Trophoblast cell (in vitro differentiated cells and primary cell): ENCODE measurements around the gene NLE1.

Experiments
- DNase-seq, 2 donors: peaks; one replicate each; pipeline ENCODE4 v3.0.0-alpha.2; 2016
- H2AFZ ChIP-seq: 2 replicates; pipeline ENCODE4 v1.6.1; 2013; ENCODE audit warnings: low read length, moderate library complexity, mild to moderate bottlenecking; ENCODE audit not compliant: insufficient read depth, poor library complexity
- H2AK5ac ChIP-seq: 2 replicates; pipeline ENCODE4 v1.6.1; 2013; ENCODE audit warnings: mild to moderate bottlenecking, low read length
- H2BK120ac ChIP-seq: 2 replicates; pipeline ENCODE4 v1.6.1; 2013; ENCODE audit warnings: low read length, mild to moderate bottlenecking, moderate library complexity; ENCODE audit not compliant: insufficient read depth, poor library complexity
- H2BK12ac ChIP-seq: 2 replicates; pipeline ENCODE4 v1.6.1; 2013; ENCODE audit warnings: mild to moderate bottlenecking, low read length, moderate library complexity
- H2BK5ac ChIP-seq: 2 replicates; pipeline ENCODE4 v1.6.1; 2013; ENCODE audit warnings: low read length, low read depth, moderate library complexity, mild to moderate bottlenecking; ENCODE audit not compliant: poor library complexity
- H3K14ac ChIP-seq: 2 replicates; pipeline ENCODE4 v1.6.1; 2013; ENCODE audit warnings: mild to moderate bottlenecking, low read length
- H3K18ac ChIP-seq: 2 replicates; pipeline ENCODE4 v1.6.1; 2013; ENCODE audit warnings: mild to moderate bottlenecking, low read length
- H3K23ac ChIP-seq: 2 replicates; pipeline ENCODE4 v1.6.1; 2013; ENCODE audit warnings: low read length
- H3K27ac ChIP-seq: 2 replicates; pipeline ENCODE4 v1.5.1; 2013; ENCODE audit warnings: low read depth, mild to moderate bottlenecking, inconsistent platforms, low read length, moderate library complexity
- H3K27me3 ChIP-seq: 2 replicates; pipeline ENCODE4 v1.6.1; 2013; ENCODE audit warnings: inconsistent platforms, mild to moderate bottlenecking, low read length, moderate library complexity; ENCODE audit not compliant: insufficient read depth
- H3K36me3 ChIP-seq, 2 experiments: 1 replicate in 1 of 2; 2 replicates in 1 of 2; pipeline ENCODE4 v1.6.1; 2013; ENCODE audit warnings: low read length in 2 of 2, mild to moderate bottlenecking in 2 of 2, moderate library complexity in 1 of 2; ENCODE audit not compliant: insufficient read depth in 2 of 2, control insufficient read depth in 1 of 2
- H3K4ac ChIP-seq: 2 replicates; pipeline ENCODE4 v1.6.1; 2013; ENCODE audit warnings: low read depth, mild to moderate bottlenecking, low read length, moderate library complexity
- H3K4me1 ChIP-seq, 2 experiments: 1 replicate in 1 of 2; 2 replicates in 1 of 2; pipeline ENCODE4 v1.6.1; 2013; ENCODE audit warnings: low read length in 2 of 2, mild to moderate bottlenecking in 2 of 2, moderate library complexity in 1 of 2; ENCODE audit not compliant: insufficient read depth in 2 of 2, control insufficient read depth in 1 of 2
- H3K4me2 ChIP-seq: 2 replicates; pipeline ENCODE4 v1.6.1; 2013; ENCODE audit warnings: inconsistent platforms, mild to moderate bottlenecking, low read length, moderate library complexity
- H3K4me3 ChIP-seq: 2 replicates; pipeline ENCODE4 v1.5.1; 2013; ENCODE audit warnings: mild to moderate bottlenecking, low read depth, low read length, inconsistent platforms
- H3K79me1 ChIP-seq: one replicate; pipeline ENCODE4 v1.6.1; 2013; ENCODE audit warnings: low read length
- H3K79me2 ChIP-seq: 2 replicates; pipeline ENCODE4 v1.6.1; 2013; ENCODE audit warnings: low read length, mild to moderate bottlenecking; ENCODE audit not compliant: control insufficient read depth, insufficient read depth, poor library complexity
- H3K9ac ChIP-seq: 2 replicates; pipeline ENCODE4 v1.6.1; 2013; ENCODE audit warnings: mild to moderate bottlenecking, low read length
- H3K9me3 ChIP-seq: 2 replicates; pipeline ENCODE4 v1.6.1; 2013; ENCODE audit warnings: low read depth, mild to moderate bottlenecking, control low read depth, inconsistent platforms, low read length; ENCODE audit not compliant: insufficient read depth
- H4K12ac ChIP-seq: 2 replicates; pipeline ENCODE4 v1.6.1; 2013; ENCODE audit warnings: low read depth, mild to moderate bottlenecking, low read length, moderate library complexity
- H4K8ac ChIP-seq: 2 replicates; pipeline ENCODE4 v1.6.1; 2013; ENCODE audit warnings: low read depth, mild to moderate bottlenecking, low read length, moderate library complexity
- H4K91ac ChIP-seq: one replicate; pipeline ENCODE4 v1.6.1; 2013; ENCODE audit warnings: low read depth, mild to moderate bottlenecking, low read length, moderate library complexity
- WGBS: extraction: QIAGEN DNeasy Blood & Tissue Kit; methylation state at CpG from one replicate; pipeline ENCODE4 v1.1.7; 2013; ENCODE audit warnings: missing lambda C conversion rate; ENCODE audit not compliant: insufficient read length, insufficient coverage; ENCODE audit errors: extremely low coverage; 5-methylcytosine and 5-hydroxymethylcytosine counted together

NLE1 gene

GRCh38 chr17:35129973-35130351, 12.1 kb downstream of the NLE1 start:
- no peak overlapping the region for H3K9ac ChIP-seq
- H3K79me1 ChIP-seq = no peaks in the 10 kb centered on the region
- H3K14ac ChIP-seq = no peak overlapping the region
- H2BK120ac ChIP-seq = no peak overlapping the region
- H4K91ac ChIP-seq = no peak overlapping the region
- H3K4me1 ChIP-seq = no peaks in the 10 kb centered on the region
- H3K27me3 ChIP-seq = no peaks in the 10 kb centered on the region
- no peak overlapping the region for H2AK5ac ChIP-seq
- H3K9me3 ChIP-seq = no peaks in the 10 kb centered on the region
- no peak overlapping the region for H3K4me3 ChIP-seq
- DNase-seq = no peak
- no peak overlapping the region for H2AFZ ChIP-seq
- no CpG with 5 or more reads among the region's 5 CpGs for WGBS
- no peak overlapping the region for H3K27ac ChIP-seq
- peaks cover 37 to 44% of the 10 kb centered on the region in 2 experiments for H3K36me3 ChIP-seq
- H4K8ac ChIP-seq = no peak overlapping the region
- H3K4me2 ChIP-seq = no peak overlapping the region
- H2BK12ac ChIP-seq = no peak overlapping the region
- H4K12ac ChIP-seq = no peak overlapping the region
- H3K18ac ChIP-seq = no peak overlapping the region
- no peak overlapping the region for H2BK5ac ChIP-seq
- H3K4ac ChIP-seq = no peak overlapping the region
- no peak overlapping the region for H3K23ac ChIP-seq
- no peaks in the 10 kb centered on the region for H3K79me2 ChIP-seq

GRCh38 chr17:35129154-35129972, 12.7 kb downstream of the NLE1 start:
- H2AK5ac ChIP-seq = no peak overlapping the region
- no peaks in the 10 kb centered on the region for H3K79me1 ChIP-seq
- no peak overlapping the region for H2AFZ ChIP-seq
- no peak overlapping the region for H3K4me3 ChIP-seq
- no peak overlapping the region for H3K9ac ChIP-seq
- H3K36me3 ChIP-seq = peaks cover 31 to 38% of the 10 kb centered on the region in 2 experiments
- no peak overlapping the region for H4K91ac ChIP-seq
- WGBS = no CpG with 5 or more reads among the region's 11 CpGs
- no peak overlapping the region for H3K23ac ChIP-seq
- H3K27ac ChIP-seq = no peak overlapping the region
- H4K12ac ChIP-seq = no peak overlapping the region
- H3K4ac ChIP-seq = no peak overlapping the region
- no peak overlapping the region for H3K14ac ChIP-seq
- H4K8ac ChIP-seq = no peak overlapping the region
- no peaks in the 10 kb centered on the region for H3K79me2 ChIP-seq
- no peak overlapping the region for H3K4me2 ChIP-seq
- no peak overlapping the region for H2BK5ac ChIP-seq
- H2BK120ac ChIP-seq = no peak overlapping the region
- no peak overlapping the region for H3K18ac ChIP-seq
- DNase-seq = no peak
- H3K9me3 ChIP-seq = no peaks in the 10 kb centered on the region
- H3K27me3 ChIP-seq = no peaks in the 10 kb centered on the region
- no peaks in the 10 kb centered on the region for H3K4me1 ChIP-seq
- H2BK12ac ChIP-seq = no peak overlapping the region

DNA sequence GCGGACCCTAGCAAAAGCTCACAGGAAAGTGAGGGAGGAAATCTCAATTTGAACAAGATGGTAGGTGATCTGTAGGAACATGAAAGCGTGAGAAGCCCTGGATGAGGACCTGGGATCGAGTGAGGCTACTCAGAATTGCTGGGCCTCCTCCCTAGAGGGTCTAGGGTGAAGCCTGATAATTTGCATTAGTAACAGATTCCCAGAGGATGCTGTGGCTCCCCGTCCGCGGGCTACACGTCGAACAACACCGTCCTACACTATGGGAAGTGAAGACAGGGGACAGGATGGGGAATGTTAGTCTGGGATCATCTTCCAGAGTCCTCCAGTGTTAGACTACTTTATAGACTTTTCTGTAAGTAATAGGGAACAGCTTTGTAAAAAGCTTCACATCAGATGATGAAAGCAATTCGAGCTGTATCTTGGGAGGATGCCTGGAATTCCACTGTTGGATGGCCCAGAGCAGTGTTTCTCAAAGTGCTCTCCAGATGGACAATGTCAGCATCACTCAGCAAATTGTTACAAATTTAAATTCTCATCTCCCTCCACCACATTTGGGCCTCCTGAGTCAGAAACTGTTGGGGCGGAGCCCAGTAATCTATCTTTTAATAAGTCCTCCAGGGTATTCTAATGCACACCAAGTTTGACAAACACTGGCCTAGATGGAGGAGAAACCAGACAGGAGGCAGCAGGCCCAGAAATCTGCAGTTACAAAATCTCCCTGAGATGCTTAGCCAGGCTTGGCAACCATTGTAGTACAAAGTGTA, 14.2 kb downstream of the NLE1 start:
- no peak overlapping the region for H3K4ac ChIP-seq
- no peaks in the 10 kb centered on the region for H3K79me1 ChIP-seq
- no peak overlapping the region for H4K12ac ChIP-seq
- DNase-seq = no peak
- no peaks in the 10 kb centered on the region for H3K27me3 ChIP-seq
- H3K36me3 ChIP-seq = peaks cover 18 to 24% of the 10 kb centered on the region in 2 experiments
- no peak overlapping the region for H3K27ac ChIP-seq
- no CpG with 5 or more reads among the region's 11 CpGs for WGBS
- no peak overlapping the region for H2BK120ac ChIP-seq
- no peak overlapping the region for H3K18ac ChIP-seq
- H3K4me3 ChIP-seq = no peak overlapping the region
- H3K4me1 ChIP-seq = no peaks in the 10 kb centered on the region
- no peak overlapping the region for H2AFZ ChIP-seq
- H3K23ac ChIP-seq = no peak overlapping the region
- no peak overlapping the region for H3K9ac ChIP-seq
- H3K9me3 ChIP-seq = no peaks in the 10 kb centered on the region
- no peak overlapping the region for H2AK5ac ChIP-seq
- H4K91ac ChIP-seq = no peak overlapping the region
- H3K14ac ChIP-seq = no peak overlapping the region
- no peaks in the 10 kb centered on the region for H3K79me2 ChIP-seq
- H2BK5ac ChIP-seq = no peak overlapping the region
- H4K8ac ChIP-seq = no peak overlapping the region
- no peak overlapping the region for H3K4me2 ChIP-seq
- no peak overlapping the region for H2BK12ac ChIP-seq

GRCh38 chr17:35121315-35121714, 20.8 kb downstream of the NLE1 start, which contains the start of gene FNDC8:
FNDC8 (plus strand) TSS chr17:35121615; CDS start chr17:35121694, 79 bp downstream.
- Histone ChIP-seq H3K23ac (no peak within 1 kb of the TSS), H3K9ac (no peak within 1 kb of the TSS), H2BK12ac (no peak within 1 kb of the TSS), H3K4me3 (no peak within 1 kb of the TSS), H2AK5ac (no peak within 1 kb of the TSS), H3K79me1 (peaks cover 6% of the 10 kb centered on the region), H2BK5ac (no peak within 1 kb of the TSS), H3K4me2 (no peak within 1 kb of the TSS), H3K79me2 (peaks cover 4% of the 10 kb centered on the region), H3K14ac (no peak within 1 kb of the TSS), H2AFZ (no peak within 1 kb of the TSS), H4K91ac (no peak within 1 kb of the TSS), H3K4ac (no peak within 1 kb of the TSS), H2BK120ac (no peak within 1 kb of the TSS), H3K36me3 (no peaks in the 10 kb centered on the region), H3K18ac (no peak within 1 kb of the TSS), H3K9me3 (no peaks in the 10 kb centered on the region), H3K27ac (no peak within 1 kb of the TSS), H3K4me1 (peaks cover 9 to 15% of the 10 kb centered on the region in 2 experiments), H4K8ac (no peak within 1 kb of the TSS), H4K12ac (no peak within 1 kb of the TSS), H3K27me3 (no peaks in the 10 kb centered on the region)
- no CpG with 5 or more reads among the region's 3 CpGs for WGBS
- DNase-seq = no peak
